GM18520 (cell line): ENCODE results near the gene KRT23.
"Not testable (repeated sequence)": the region's sequence is repeated elsewhere in the genome, so short reads cannot be mapped to it uniquely, and the experiment has no call there.

Source experiments
- ATAC-seq: cut with Tn5 transposase; IDR thresholded peaks from one replicate; pipeline ENCODE4 v1.9.1; 2021; ENCODE audit not compliant: unreplicated experiment

Gene KRT23

GRCh38 chr17:40951011-40951622 is 13.7 kb upstream of the KRT23 start:
- no peak for ATAC-seq

GRCh38 chr17:40950176-40950575 is 12.7 kb upstream of the KRT23 start:
- no peak for ATAC-seq

- ATAC-seq: no peak
Measured at GRCh38 chr17:40949418-40949817, 12.0 kb upstream of the KRT23 start.

GRCh38 chr17:40947929-40948328 is 10.5 kb upstream of the KRT23 start:
- no peak for ATAC-seq

GRCh38 chr17:40945414-40945813 is 8.0 kb upstream of the KRT23 start:
- ATAC-seq: no peak

GRCh38 chr17:40944531-40944930 is 7.1 kb upstream of the KRT23 start:
- ATAC-seq: no peak

GRCh38 chr17:40942553-40942952 is 5.1 kb upstream of the KRT23 start:
- no peak for ATAC-seq

- ATAC-seq: no peak
Measured at GRCh38 chr17:40940266-40940665, 2.8 kb upstream of the KRT23 start.

- no peak for ATAC-seq
Measured at GRCh38 chr17:40938981-40939380, 1.5 kb upstream of the KRT23 start.

- ATAC-seq: no peak
Measured at GRCh38 chr17:40936976-40937375, 470 bp downstream of the KRT23 start.

GRCh38 chr17:40936437-40936971 is 942 bp downstream of the KRT23 start:
- no peak for ATAC-seq

GRCh38 chr17:40935624-40936023 is 1.8 kb downstream of the KRT23 start:
- no peak for ATAC-seq

GRCh38 chr17:40932608-40933007 is 4.8 kb downstream of the KRT23 start:
- no peak for ATAC-seq

GRCh38 chr17:40931311-40931710 is 6.1 kb downstream of the KRT23 start:
- no peak for ATAC-seq

GRCh38 chr17:40926341-40926740 is 11.1 kb downstream of the KRT23 start:
- ATAC-seq: no peak

- no peak for ATAC-seq
Measured at GRCh38 chr17:40922239-40922638, 15.2 kb downstream of the KRT23 start.

- ATAC-seq: no peak
Measured at GRCh38 chr17:40921026-40921425, 16.4 kb downstream of the KRT23 start.

- ATAC-seq: not testable (repeated sequence)
Measured at GRCh38 chr17:40917116-40917515, 20.3 kb downstream of the KRT23 start.

GRCh38 chr17:40916366-40916765 is 21.1 kb downstream of the KRT23 start:
- no peak for ATAC-seq

GRCh38 chr17:40915721-40916256 is 21.7 kb downstream of the KRT23 start:
- ATAC-seq: peak; percentile 42

- ATAC-seq: peak; percentile 62
Measured at GRCh38 chr17:40915199-40915661, 22.2 kb downstream of the KRT23 start.

GRCh38 chr17:40914075-40914855 is 23.2 kb downstream of the KRT23 start:
- no peak for ATAC-seq
